K562 (cell line): Measurements from ENCODE around the gene CCDC93. TPM values are rescaled to one million over a fixed set of nuclear protein-coding genes. Genes with fewer than 3 reads are reported as not detected.

Experiments
- ATAC-seq: fragments of 200-7000 bp; cut with Tn5 transposase; 3 replicates; pipeline ENCODE4 v1.9.1; 2020; ENCODE audit warnings: moderate library complexity
- BruUV-seq: library from RNA; stranded (reverse); fragments of 400-500 nt; replicated peaks from 2 replicates; lab custom pipeline; 2021; lab: Mats Ljungman, UMichigan
- CTCF ChIA-PET: fragments of 300-600 bp; formaldehyde crosslinking; extraction: SDS; loops from one replicate; lab custom pipeline; 2021; ENCODE audit warnings: low intra/inter-chr PET ratio; lab: Yijun Ruan, JAX
- POLR2A ChIA-PET: fragments of 300-600, 350-650 bp; sonication (Branson Sonifier 250); formaldehyde crosslinking; extraction: SDS; loops from one replicate; lab custom pipeline; 2021; ENCODE audit warnings: antibody characterized with exemption, inconsistent platforms; lab: Yijun Ruan, JAX
- DNase-seq, 4 experiments: peaks; one replicate each; pipeline versions ENCODE4 v3.0.0 to v3.0.0-alpha.2; 2011 to 2018; ENCODE audit warnings: low spot score in 3 of 4, mixed read lengths in 3 of 4; ENCODE audit errors: extremely low read depth in 1 of 4
- FAIRE-seq: peaks from 2 replicates; lab custom pipeline; 2011; peaks lifted over from hg19 to GRCh38; lab: Jason Lieb, UNC
- H2AFZ ChIP-seq: 2 replicates; pipeline ENCODE4 v1.6.0; 2011; ENCODE audit warnings: low read depth, low read length, control low read depth, inconsistent platforms
- H3K27ac ChIP-seq: fragments of 200-600 bp; 3 replicates; pipeline ENCODE4 v1.8.0; 2011; ENCODE audit warnings: low read depth, mild to moderate bottlenecking, control low read depth, inconsistent platforms, low read length, moderate library complexity, mixed read lengths; ENCODE audit errors: extremely low read depth
- H3K27me3 ChIP-seq, 2 experiments: fragments of 300-600 bp in 1 of 2; 2 replicates in 1 of 2; 3 replicates in 1 of 2; pipeline versions ENCODE4 v1.6.0 to v1.8.0; 2011; ENCODE audit warnings: inconsistent platforms in 2 of 2, low read length in 2 of 2, mild to moderate bottlenecking in 1 of 2, mixed read lengths in 1 of 2, moderate library complexity in 1 of 2; ENCODE audit not compliant: control insufficient read depth in 2 of 2, insufficient read depth in 2 of 2
- H3K36me3 ChIP-seq: fragments of 300-600 bp; 3 replicates; pipeline ENCODE4 v1.8.0; 2011; ENCODE audit warnings: mild to moderate bottlenecking, low read length, inconsistent platforms; ENCODE audit not compliant: control insufficient read depth, insufficient read depth
- H3K4me1 ChIP-seq, 2 experiments: fragments of 200-600 bp in 1 of 2; replicated peaks in 1 of 2; 2 replicates in 1 of 2; 3 replicates in 1 of 2; pipeline versions ENCODE4 v1.5.1 to v1.8.0; 2011; ENCODE audit warnings: inconsistent platforms in 2 of 2, low read length in 2 of 2, mild to moderate bottlenecking in 1 of 2, mixed read lengths in 1 of 2, moderate library complexity in 1 of 2; ENCODE audit not compliant: control insufficient read depth in 2 of 2, insufficient read depth in 2 of 2
- H3K4me2 ChIP-seq: 2 replicates; pipeline ENCODE4 v1.6.1; 2011; ENCODE audit warnings: low read length, control low read depth, inconsistent platforms, mixed read lengths; ENCODE audit not compliant: insufficient read depth
- H3K4me3 ChIP-seq: fragments of 200-600 bp; sonication (generic), shearing (Covaris generic); 2 replicates; pipeline ENCODE4 v1.5.1; 2016; ENCODE audit warnings: control low read depth, inconsistent platforms
- H3K79me2 ChIP-seq: fragments of 200-600 bp; 3 replicates; pipeline ENCODE4 v1.8.0; 2011; ENCODE audit warnings: low read length, inconsistent platforms; ENCODE audit not compliant: control insufficient read depth, insufficient read depth
- H3K9ac ChIP-seq, 2 experiments: 2 replicates each; pipeline versions ENCODE4 v1.6.0 to v1.6.1; 2011; ENCODE audit warnings: low read depth in 2 of 2, low read length in 2 of 2, control low read depth in 1 of 2, inconsistent platforms in 1 of 2, mild to moderate bottlenecking in 1 of 2, mixed read lengths in 1 of 2; ENCODE audit not compliant: insufficient read depth in 1 of 2
- H3K9me1 ChIP-seq: one replicate; pipeline ENCODE4 v1.6.0; 2011; ENCODE audit warnings: inconsistent platforms, mild to moderate bottlenecking, low read length, moderate library complexity; ENCODE audit not compliant: control insufficient read depth, insufficient read depth
- H3K9me3 ChIP-seq: replicated peaks from 2 replicates; pipeline ENCODE4 v1.5.1; 2011; ENCODE audit warnings: low read depth, low read length, inconsistent platforms; ENCODE audit not compliant: control insufficient read depth, insufficient read depth
- H4K20me1 ChIP-seq: replicated peaks from 2 replicates; pipeline ENCODE4 v1.6.1; 2011; ENCODE audit warnings: low read length, inconsistent platforms, mixed read lengths; ENCODE audit not compliant: control insufficient read depth, insufficient read depth
- BMI1 ChIP-seq: fragments of 150-350 bp; IDR thresholded peaks from 2 replicates; pipeline ENCODE4 v1.6.1; 2014; ENCODE audit warnings: low read length
- CREBBP ChIP-seq: IDR thresholded peaks from one replicate; pipeline ENCODE4 v1.6.1; 2012; ENCODE audit warnings: low read depth, mild to moderate bottlenecking, control low read depth, inconsistent platforms, low read length
- EP400 ChIP-seq: fragments of 450-650 bp; IDR thresholded peaks from 2 replicates; pipeline ENCODE4 v1.6.1; 2017; ENCODE audit warnings: antibody characterized with exemption, mild to moderate bottlenecking, moderate library complexity
- MEIS2 ChIP-seq: fragments of 450-650 bp; IDR thresholded peaks from 2 replicates; pipeline ENCODE4 v1.6.1; 2014; ENCODE audit warnings: mild to moderate bottlenecking; ENCODE audit not compliant: partially characterized antibody
- NR3C1 ChIP-seq: sonication (generic); formaldehyde crosslinking; IDR thresholded peaks from 2 replicates; pipeline ENCODE4 v1.8.1; 2022; ENCODE audit warnings: missing genetic modification reagents
- NUFIP1 ChIP-seq: fragments of 450-650 bp; IDR thresholded peaks from 2 replicates; pipeline ENCODE4 v1.6.1; 2018; ENCODE audit not compliant: partially characterized antibody
- PRMT5 ChIP-seq: sonication (generic); formaldehyde crosslinking; IDR thresholded peaks from 2 replicates; pipeline ENCODE4 v1.5.0; 2020; ENCODE audit warnings: missing genetic modification reagents
- RBFOX2 ChIP-seq: fragments of 200-400 bp; formaldehyde crosslinking; IDR thresholded peaks from 2 replicates; pipeline ENCODE4 v1.6.1; 2017; ENCODE audit warnings: low read depth, mild to moderate bottlenecking, low read length, moderate library complexity
- SRSF7 ChIP-seq: fragments of 200-400 bp; formaldehyde crosslinking; optimal IDR thresholded peaks from 2 replicates; pipeline ENCODE3; 2017; ENCODE audit warnings: mild to moderate bottlenecking, low read depth, low read length
- U2AF2 ChIP-seq: fragments of 200-400 bp; formaldehyde crosslinking; optimal IDR thresholded peaks from 2 replicates; pipeline ENCODE3; 2017; ENCODE audit warnings: low read depth, mild to moderate bottlenecking, low read length
- ZNF143 ChIP-seq: sonication (generic); formaldehyde crosslinking; IDR thresholded peaks from 2 replicates; pipeline ENCODE4 v1.9.0; 2022; ENCODE audit warnings: mild to moderate bottlenecking, missing genetic modification reagents
- WGBS: fragments of 100-300 bp; shearing (Covaris generic); methylation state at CpG from one replicate; pipeline ENCODE4 v1.1.6; 2016; ENCODE audit warnings: low coverage, mixed read lengths; ENCODE audit not compliant: insufficient coverage; ENCODE audit errors: missing lambda C conversion rate; 5-methylcytosine and 5-hydroxymethylcytosine counted together
- in situ Hi-C: fragments of 300-500 bp; cut with MboI; formaldehyde crosslinking; loops from 4 replicates; pipeline ENCODE4 v1.15.0; 2018; ENCODE audit warnings: inconsistent platforms, mixed read lengths
- intact Hi-C: fragments of 100-400 bp; cut with micrococcal nuclease; formaldehyde crosslinking; loops from 2 replicates; pipeline ENCODE4 v1.14.2; 2022
- polyA plus RNA-seq, 8 experiments: library from polyadenylated mRNA; depleted of rRNA in 4 of 8; stranded (reverse) in 5 of 8; unstranded in 3 of 8; fragments of >200 nt; fragmentation: Nextera tagmentation in 2 of 8; fragmentation: Illumina TruSeq in 1 of 8; extraction: Ambion mirVana in 2 of 8; extraction: Trizol in 1 of 8; gene quantifications; 2 replicates each; pipeline versions ENCODE4 v1.2.1 to v1.2.3, GENCODE V29; 2011 to 2014; ENCODE audit warnings: inconsistent platforms in 1 of 8, missing spikeins in 1 of 8
- total RNA-seq, 7 experiments: library from RNA; depleted of rRNA in 6 of 7; stranded (reverse); fragments of >200 nt in 6 of 7; fragmentation: Illumina TruSeq in 2 of 7; extraction: Trizol in 2 of 7; gene quantifications; 2 replicates each; pipeline versions ENCODE4 v1.2.1 to v1.2.3, GENCODE V29; 2011 to 2021; ENCODE audit warnings: low replicate concordance in 1 of 7
- TF ChIP-seq, protein P1 (sequence below): fragments of 250-450 bp; sonication (Bioruptor Pico); IDR thresholded peaks from 2 replicates; pipeline ENCODE4 v1.8.0; 2021; ENCODE audit warnings: mild to moderate bottlenecking, moderate library complexity
- TF ChIP-seq, protein P2 (sequence below): fragments of 150-350 bp; IDR thresholded peaks from 2 replicates; pipeline ENCODE4 v1.6.1; 2014; ENCODE audit warnings: low read depth, mild to moderate bottlenecking, low read length, borderline replicate concordance
- TF ChIP-seq, protein P3 (sequence below): fragments of 250-450 bp; sonication (Bioruptor Pico); IDR thresholded peaks from 2 replicates; pipeline ENCODE4 v1.5.0; 2021
- TF ChIP-seq, protein P4 (sequence below), 2 experiments: IDR thresholded peaks; 2 replicates each; pipeline ENCODE4 v1.6.1; 2012; ENCODE audit warnings: improper control_type of control experiment in 2 of 2, low read depth in 2 of 2, low read length in 2 of 2, borderline replicate concordance in 1 of 2

CCDC93 gene
- total and polyA plus RNA-seq, 9 of the 15 experiments (the other 6 are each of a cell fraction or from before 2014, with no cell fraction given): 3.3 to 19.3 (median 12.4) TPM

DNA sequence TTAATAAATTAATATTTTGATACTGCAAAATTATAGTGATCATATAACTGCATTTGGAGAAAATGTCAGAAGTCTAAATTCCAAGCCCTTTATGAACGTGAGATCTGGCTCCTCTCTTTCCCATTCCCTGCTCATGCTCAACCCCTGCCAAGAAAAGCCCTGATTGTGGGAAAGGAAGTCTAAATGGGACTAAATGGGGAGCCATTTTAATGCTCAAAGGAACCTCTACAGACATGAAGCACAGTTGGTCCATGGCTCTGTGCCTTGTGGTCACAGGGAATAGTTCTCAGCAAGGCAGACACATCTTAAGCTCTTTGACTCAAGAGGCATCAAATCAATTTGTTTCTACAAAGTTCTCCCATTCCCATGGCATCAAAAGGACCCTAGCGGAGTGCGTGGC, 45.1 kb upstream of the CCDC93 start:
- Histone ChIP-seq H3K9me3 (no peaks in the 10 kb centered on the region), H3K4me3 (no peak overlapping the region), H3K9me1 (no peaks in the 10 kb centered on the region), H3K9ac (no peak overlapping the region), H3K36me3 (no peaks in the 10 kb centered on the region), H3K79me2 (no peaks in the 10 kb centered on the region), H3K4me2 (no peak overlapping the region), H3K27me3 (peaks cover 0 to 16% of the 10 kb centered on the region in 2 experiments), H3K4me1 (no peaks in the 10 kb centered on the region), H4K20me1 (no peaks in the 10 kb centered on the region), H3K27ac (no peak overlapping the region), H2AFZ (no peak overlapping the region)
- no TSS peak for BruUV-seq
- no peak for ATAC-seq
- ChIA-PET POLR2A (no interaction called here), CTCF (no interaction called here)
- intact Hi-C loops: no loop called here
- 2% methylated on average over 3 of the region's 3 CpGs for WGBS
- no peak for DNase-seq
- in situ Hi-C loops: loop anchor here (10.0 kb wide), 1 partner anchor 146 kb away; no protein-coding TSS in a partner anchor
- FAIRE-seq: no peak
- no peak for TF ChIP-seq BMI1
- no peak for TF ChIP-seq PRMT5
- TF ChIP-seq, protein P1, sequence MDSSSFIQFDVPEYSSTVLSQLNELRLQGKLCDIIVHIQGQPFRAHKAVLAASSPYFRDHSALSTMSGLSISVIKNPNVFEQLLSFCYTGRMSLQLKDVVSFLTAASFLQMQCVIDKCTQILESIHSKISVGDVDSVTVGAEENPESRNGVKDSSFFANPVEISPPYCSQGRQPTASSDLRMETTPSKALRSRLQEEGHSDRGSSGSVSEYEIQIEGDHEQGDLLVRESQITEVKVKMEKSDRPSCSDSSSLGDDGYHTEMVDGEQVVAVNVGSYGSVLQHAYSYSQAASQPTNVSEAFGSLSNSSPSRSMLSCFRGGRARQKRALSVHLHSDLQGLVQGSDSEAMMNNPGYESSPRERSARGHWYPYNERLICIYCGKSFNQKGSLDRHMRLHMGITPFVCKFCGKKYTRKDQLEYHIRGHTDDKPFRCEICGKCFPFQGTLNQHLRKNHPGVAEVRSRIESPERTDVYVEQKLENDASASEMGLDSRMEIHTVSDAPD (CRISPR knock-in tag): no peak
- TF ChIP-seq, protein P2, sequence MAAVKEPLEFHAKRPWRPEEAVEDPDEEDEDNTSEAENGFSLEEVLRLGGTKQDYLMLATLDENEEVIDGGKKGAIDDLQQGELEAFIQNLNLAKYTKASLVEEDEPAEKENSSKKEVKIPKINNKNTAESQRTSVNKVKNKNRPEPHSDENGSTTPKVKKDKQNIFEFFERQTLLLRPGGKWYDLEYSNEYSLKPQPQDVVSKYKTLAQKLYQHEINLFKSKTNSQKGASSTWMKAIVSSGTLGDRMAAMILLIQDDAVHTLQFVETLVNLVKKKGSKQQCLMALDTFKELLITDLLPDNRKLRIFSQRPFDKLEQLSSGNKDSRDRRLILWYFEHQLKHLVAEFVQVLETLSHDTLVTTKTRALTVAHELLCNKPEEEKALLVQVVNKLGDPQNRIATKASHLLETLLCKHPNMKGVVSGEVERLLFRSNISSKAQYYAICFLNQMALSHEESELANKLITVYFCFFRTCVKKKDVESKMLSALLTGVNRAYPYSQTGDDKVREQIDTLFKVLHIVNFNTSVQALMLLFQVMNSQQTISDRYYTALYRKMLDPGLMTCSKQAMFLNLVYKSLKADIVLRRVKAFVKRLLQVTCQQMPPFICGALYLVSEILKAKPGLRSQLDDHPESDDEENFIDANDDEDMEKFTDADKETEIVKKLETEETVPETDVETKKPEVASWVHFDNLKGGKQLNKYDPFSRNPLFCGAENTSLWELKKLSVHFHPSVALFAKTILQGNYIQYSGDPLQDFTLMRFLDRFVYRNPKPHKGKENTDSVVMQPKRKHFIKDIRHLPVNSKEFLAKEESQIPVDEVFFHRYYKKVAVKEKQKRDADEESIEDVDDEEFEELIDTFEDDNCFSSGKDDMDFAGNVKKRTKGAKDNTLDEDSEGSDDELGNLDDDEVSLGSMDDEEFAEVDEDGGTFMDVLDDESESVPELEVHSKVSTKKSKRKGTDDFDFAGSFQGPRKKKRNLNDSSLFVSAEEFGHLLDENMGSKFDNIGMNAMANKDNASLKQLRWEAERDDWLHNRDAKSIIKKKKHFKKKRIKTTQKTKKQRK: no peak
- no peak for TF ChIP-seq U2AF2
- no peak for TF ChIP-seq RBFOX2
- no peak for TF ChIP-seq ZNF143 (CRISPR knock-in tag)
- TF ChIP-seq CREBBP: no peak
- TF ChIP-seq, protein P3, sequence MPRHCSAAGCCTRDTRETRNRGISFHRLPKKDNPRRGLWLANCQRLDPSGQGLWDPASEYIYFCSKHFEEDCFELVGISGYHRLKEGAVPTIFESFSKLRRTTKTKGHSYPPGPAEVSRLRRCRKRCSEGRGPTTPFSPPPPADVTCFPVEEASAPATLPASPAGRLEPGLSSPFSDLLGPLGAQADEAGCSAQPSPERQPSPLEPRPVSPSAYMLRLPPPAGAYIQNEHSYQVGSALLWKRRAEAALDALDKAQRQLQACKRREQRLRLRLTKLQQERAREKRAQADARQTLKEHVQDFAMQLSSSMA: no peak
- TF ChIP-seq MEIS2: no peak
- TF ChIP-seq EP400: no peak
- TF ChIP-seq NUFIP1: no peak
- no peak for TF ChIP-seq NR3C1 (CRISPR knock-in tag)
- no peak for TF ChIP-seq SRSF7
- TF ChIP-seq, protein P4, sequence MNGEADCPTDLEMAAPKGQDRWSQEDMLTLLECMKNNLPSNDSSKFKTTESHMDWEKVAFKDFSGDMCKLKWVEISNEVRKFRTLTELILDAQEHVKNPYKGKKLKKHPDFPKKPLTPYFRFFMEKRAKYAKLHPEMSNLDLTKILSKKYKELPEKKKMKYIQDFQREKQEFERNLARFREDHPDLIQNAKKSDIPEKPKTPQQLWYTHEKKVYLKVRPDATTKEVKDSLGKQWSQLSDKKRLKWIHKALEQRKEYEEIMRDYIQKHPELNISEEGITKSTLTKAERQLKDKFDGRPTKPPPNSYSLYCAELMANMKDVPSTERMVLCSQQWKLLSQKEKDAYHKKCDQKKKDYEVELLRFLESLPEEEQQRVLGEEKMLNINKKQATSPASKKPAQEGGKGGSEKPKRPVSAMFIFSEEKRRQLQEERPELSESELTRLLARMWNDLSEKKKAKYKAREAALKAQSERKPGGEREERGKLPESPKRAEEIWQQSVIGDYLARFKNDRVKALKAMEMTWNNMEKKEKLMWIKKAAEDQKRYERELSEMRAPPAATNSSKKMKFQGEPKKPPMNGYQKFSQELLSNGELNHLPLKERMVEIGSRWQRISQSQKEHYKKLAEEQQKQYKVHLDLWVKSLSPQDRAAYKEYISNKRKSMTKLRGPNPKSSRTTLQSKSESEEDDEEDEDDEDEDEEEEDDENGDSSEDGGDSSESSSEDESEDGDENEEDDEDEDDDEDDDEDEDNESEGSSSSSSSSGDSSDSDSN (IDR thresholded peaks at IDR 0.05; ENCODE audit: borderline replicate concordance in 1 of 2, low read depth in 2 of 2, low read length in 2 of 2): no peak
